Cardiac septum (tissue), 1 donor: ENCODE measurements around the gene FAM107B. TPM values are rescaled to one million over a fixed set of nuclear protein-coding genes. Genes with fewer than 3 reads are reported as not detected.

Source experiments
- DNase-seq: peaks from one replicate; pipeline ENCODE4 v3.0.0-alpha.2; 2020; ENCODE audit warnings: low spot score
- intact Hi-C: fragments of 100-400 bp; cut with DNase I; formaldehyde crosslinking; loops from one replicate; pipeline ENCODE4 v1.14.0; 2022
- total RNA-seq: library from RNA; stranded (reverse); fragmentation: NEBNext Ultra II Directional; extraction: Animal tissue kit (Norgen Biotek cat#: 25700); gene quantifications from one replicate; pipeline ENCODE4 v1.2.1, GENCODE V29; 2021
- donor health status: DM: no; HTN: no; CAD: no.

Gene FAM107B
- total RNA-seq, 1 donor from 2014 or later: 8.6 TPM

DNA sequence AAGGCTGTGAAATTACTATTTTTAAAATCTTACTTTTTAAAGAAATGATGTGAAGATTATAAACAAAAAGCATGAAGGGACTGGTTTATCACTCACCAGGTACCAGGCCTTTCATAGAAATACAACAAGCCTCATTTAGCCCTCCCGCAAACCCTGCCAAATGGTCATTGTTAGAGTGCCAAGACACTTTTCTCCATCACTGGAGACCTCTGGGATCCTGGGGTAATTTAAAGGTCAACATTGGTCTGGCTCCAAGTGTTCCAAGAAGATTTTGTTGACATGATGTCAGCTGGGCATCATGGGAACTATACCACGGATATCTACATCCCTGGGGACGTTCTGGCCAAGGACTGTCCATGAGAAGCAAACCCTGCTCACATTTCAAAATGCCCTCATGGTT, 306.0 kb downstream of the FAM107B start:
- intact Hi-C loops: no loop called here
- no peak for DNase-seq

Other genes with a start within 250 kb of the FAM107B start
- gene CDNF, start 63.1 kb upstream of the FAM107B start, total RNA-seq: 2.3 TPM
- 7.3 TPM for gene HSPA14, start 63.4 kb upstream of the FAM107B start, total RNA-seq
- gene MSANTD7, start 63.4 kb upstream of the FAM107B start, total RNA-seq: 6.0 TPM
- 7.9 TPM for gene SUV39H2, start 104.0 kb upstream of the FAM107B start, total RNA-seq
- 3.2 TPM for gene DCLRE1C, start 179.2 kb upstream of the FAM107B start, total RNA-seq
- 0.54 TPM for gene MEIG1, start 184.5 kb upstream of the FAM107B start, total RNA-seq